H1 (cell line): ENCODE measurements around the gene ANXA1. TPM values are rescaled to one million over a fixed set of nuclear protein-coding genes. Genes with fewer than 3 reads are reported as not detected.

Experiments
- CTCF ChIA-PET: fragments of 300-600 bp; sonication (Branson Sonifier 250); formaldehyde crosslinking; loops from one replicate; lab custom pipeline; 2021; ENCODE audit not compliant: partially characterized antibody; lab: Charles Lee
- POLR2A ChIA-PET: fragments of 300-600 bp; sonication (Branson Sonifier 250); formaldehyde crosslinking; loops from one replicate; lab custom pipeline; 2021; ENCODE audit warnings: inconsistent platforms; ENCODE audit not compliant: partially characterized antibody; lab: Charles Lee
- DNase-seq, 2 experiments: peaks; one replicate each; pipeline versions ENCODE4 v3.0.0 to v3.0.0-alpha.2; 2010 to 2022; ENCODE audit warnings: low spot score in 2 of 2, low read depth in 1 of 2, mixed read lengths in 1 of 2
- FAIRE-seq: peaks from 2 replicates; lab custom pipeline; 2011; peaks lifted over from hg19 to GRCh38; lab: Jason Lieb, UNC
- H2AFZ ChIP-seq: 2 replicates; pipeline ENCODE4 v1.8.1; 2012; ENCODE audit warnings: low read length, inconsistent platforms
- H2AK5ac ChIP-seq: 2 replicates; pipeline ENCODE4 v1.6.1; 2013; ENCODE audit warnings: low read depth, low read length
- H2BK120ac ChIP-seq: replicated peaks from 2 replicates; pipeline ENCODE3; 2013; ENCODE audit warnings: low read depth, low read length, inconsistent platforms
- H2BK12ac ChIP-seq: 2 replicates; pipeline ENCODE4 v1.6.1; 2013; ENCODE audit warnings: low read depth, low read length
- H2BK15ac ChIP-seq: 2 replicates; pipeline ENCODE4 v1.6.1; 2013; ENCODE audit warnings: low read length
- H2BK20ac ChIP-seq: 2 replicates; pipeline ENCODE4 v1.6.1; 2013; ENCODE audit warnings: low read length
- H2BK5ac ChIP-seq: 2 replicates; pipeline ENCODE4 v1.6.1; 2013; ENCODE audit warnings: low read depth, low read length
- H3K14ac ChIP-seq: 2 replicates; pipeline ENCODE4 v1.6.1; 2013; ENCODE audit warnings: inconsistent platforms; ENCODE audit not compliant: insufficient read length
- H3K18ac ChIP-seq: 2 replicates; pipeline ENCODE4 v1.6.1; 2013; ENCODE audit warnings: low read length; ENCODE audit errors: extremely low read depth
- H3K23ac ChIP-seq: 2 replicates; pipeline ENCODE4 v1.6.1; 2013; ENCODE audit warnings: inconsistent platforms; ENCODE audit not compliant: insufficient read length
- H3K23me2 ChIP-seq: 2 replicates; pipeline ENCODE4 v1.6.1; 2013; ENCODE audit warnings: low read depth, low read length
- H3K27ac ChIP-seq: 2 replicates; pipeline ENCODE4 v1.6.1; 2011; ENCODE audit warnings: low read depth, low read length, inconsistent platforms
- H3K27me3 ChIP-seq, 4 experiments: replicated peaks in 1 of 4; 1 replicate in 1 of 4; 2 replicates in 3 of 4; pipeline versions ENCODE4 v1.6.1 to v1.8.1; 2011 to 2013; ENCODE audit warnings: low read length in 3 of 4, mild to moderate bottlenecking in 3 of 4, inconsistent platforms in 2 of 4, mixed read lengths in 2 of 4, moderate library complexity in 1 of 4; ENCODE audit not compliant: control insufficient read depth in 3 of 4, insufficient read depth in 3 of 4; ENCODE audit errors: extremely low read depth in 1 of 4
- H3K36me3 ChIP-seq, 4 experiments: 2 replicates each; pipeline versions ENCODE4 v1.6.1 to v1.8.1; 2011 to 2013; ENCODE audit warnings: mild to moderate bottlenecking in 4 of 4, low read length in 3 of 4, moderate library complexity in 2 of 4, control low read depth in 1 of 4, inconsistent platforms in 1 of 4; ENCODE audit not compliant: insufficient read depth in 4 of 4, control insufficient read depth in 2 of 4
- H3K4ac ChIP-seq: replicated peaks from 2 replicates; pipeline ENCODE3; 2013; ENCODE audit warnings: low read length, low read depth, mixed read lengths, inconsistent platforms; ENCODE audit not compliant: insufficient read length
- H3K4me1 ChIP-seq, 4 experiments: replicated peaks in 1 of 4; 1 replicate in 1 of 4; 2 replicates in 3 of 4; pipeline versions ENCODE4 v1.6.1 to v1.8.1; 2011 to 2013; ENCODE audit warnings: low read length in 3 of 4, inconsistent platforms in 2 of 4, mixed read lengths in 1 of 4; ENCODE audit not compliant: insufficient read depth in 4 of 4, control insufficient read depth in 3 of 4
- H3K4me2 ChIP-seq, 2 experiments: 2 replicates each; pipeline versions ENCODE4 v1.6.1 to v1.8.1; 2011 to 2013; ENCODE audit warnings: low read depth in 2 of 2, low read length in 2 of 2, control low read depth in 1 of 2, inconsistent platforms in 1 of 2, mild to moderate bottlenecking in 1 of 2; ENCODE audit not compliant: insufficient read depth in 1 of 2
- H3K4me3 ChIP-seq, 4 experiments: fragments of 200-600, 300-600 bp in 1 of 4; sonication (generic), shearing (Covaris generic), sonication (Bioruptor Twin) in 1 of 4; 2 replicates each; pipeline versions ENCODE4 v1.5.1 to v1.8.1; 2011 to 2016; ENCODE audit warnings: low read length in 4 of 4, low read depth in 3 of 4, control low read depth in 2 of 4, inconsistent platforms in 2 of 4, mild to moderate bottlenecking in 2 of 4, mixed read lengths in 1 of 4, moderate library complexity in 1 of 4; ENCODE audit not compliant: insufficient read depth in 2 of 4; ENCODE audit errors: extremely low read depth in 1 of 4
- H3K56ac ChIP-seq: replicated peaks from 2 replicates; pipeline ENCODE3; 2013; ENCODE audit warnings: low read depth, mild to moderate bottlenecking, mixed read lengths, low read length, inconsistent platforms; ENCODE audit not compliant: insufficient read length
- H3K79me1 ChIP-seq: 2 replicates; pipeline ENCODE4 v1.6.1; 2013; ENCODE audit warnings: low read depth, low read length, control low read depth
- H3K79me2 ChIP-seq, 2 experiments: 2 replicates each; pipeline versions ENCODE4 v1.6.1 to v1.8.1; 2012 to 2013; ENCODE audit warnings: low read length in 2 of 2, mild to moderate bottlenecking in 2 of 2, inconsistent platforms in 1 of 2; ENCODE audit not compliant: insufficient read depth in 2 of 2, control insufficient read depth in 1 of 2
- H3K9ac ChIP-seq, 4 experiments: replicated peaks in 1 of 4; 1 replicate in 1 of 4; 2 replicates in 3 of 4; pipeline versions ENCODE4 v1.6.1 to v1.8.1; 2011 to 2013; ENCODE audit warnings: low read depth in 3 of 4, low read length in 3 of 4, control low read depth in 2 of 4, mild to moderate bottlenecking in 2 of 4, moderate library complexity in 2 of 4, inconsistent platforms in 1 of 4; ENCODE audit errors: extremely low read depth in 1 of 4
- H3K9me3 ChIP-seq, 2 experiments: 2 replicates each; pipeline versions ENCODE4 v1.6.1 to v1.8.1; 2012 to 2013; ENCODE audit warnings: mild to moderate bottlenecking in 2 of 2, moderate library complexity in 2 of 2, control low read depth in 1 of 2, inconsistent platforms in 1 of 2, low read depth in 1 of 2, low read length in 1 of 2, mixed read lengths in 1 of 2; ENCODE audit not compliant: insufficient read depth in 2 of 2
- H4K20me1 ChIP-seq, 2 experiments: replicated peaks in 1 of 2; 2 replicates each; pipeline versions ENCODE3 to v1.8.1; 2011 to 2013; ENCODE audit warnings: inconsistent platforms in 2 of 2, low read length in 2 of 2, mild to moderate bottlenecking in 1 of 2; ENCODE audit not compliant: insufficient read depth in 2 of 2, control insufficient read depth in 1 of 2
- H4K5ac ChIP-seq: 2 replicates; pipeline ENCODE4 v1.6.1; 2013; ENCODE audit warnings: low read length, low read depth, mixed read lengths, inconsistent platforms; ENCODE audit not compliant: insufficient read length
- H4K8ac ChIP-seq: 2 replicates; pipeline ENCODE4 v1.8.0; 2013; ENCODE audit warnings: mild to moderate bottlenecking, moderate library complexity, low read length, inconsistent platforms; ENCODE audit not compliant: insufficient read depth; ENCODE audit errors: extremely low read depth
- H4K91ac ChIP-seq: replicated peaks from 2 replicates; pipeline ENCODE3; 2013; ENCODE audit warnings: low read length, mixed read lengths, inconsistent platforms; ENCODE audit not compliant: insufficient read length
- GABPA ChIP-seq: IDR thresholded peaks from 2 replicates; pipeline ENCODE4 v1.6.1; 2011; ENCODE audit warnings: mild to moderate bottlenecking, low read length, moderate library complexity, borderline replicate concordance; ENCODE audit not compliant: insufficient read depth
- KDM1A ChIP-seq: fragments of 200-600, 300-600 bp; sonication (generic); IDR thresholded peaks from 2 replicates; pipeline ENCODE4 v1.7.1; 2016; ENCODE audit warnings: mild to moderate bottlenecking, low read length, borderline replicate concordance
- KDM4A ChIP-seq: IDR thresholded peaks from one replicate; pipeline ENCODE4 v1.7.1; 2012; ENCODE audit warnings: low read depth, mild to moderate bottlenecking, moderate library complexity, low read length, inconsistent platforms; ENCODE audit not compliant: severe bottlenecking
- MAFK ChIP-seq: IDR thresholded peaks from 2 replicates; pipeline ENCODE4 v1.6.1; 2012; ENCODE audit warnings: low read depth, mild to moderate bottlenecking, improper control_type of control experiment, low read length
- POU5F1 ChIP-seq: IDR thresholded peaks from 2 replicates; pipeline ENCODE4 v1.6.1; 2011; ENCODE audit warnings: low read depth, mild to moderate bottlenecking, low read length, moderate library complexity
- RFX5 ChIP-seq: IDR thresholded peaks from 2 replicates; pipeline ENCODE4 v1.6.1; 2011; ENCODE audit warnings: low read depth, low read length, improper control_type of control experiment, borderline replicate concordance
- SAP30 ChIP-seq: fragments of 300-600 bp; sonication (generic); IDR thresholded peaks from 2 replicates; pipeline ENCODE4 v1.7.1; 2012; ENCODE audit warnings: low read length, moderate library complexity, mild to moderate bottlenecking, inconsistent platforms; ENCODE audit not compliant: insufficient read depth, insufficient replicate concordance
- SIRT6 ChIP-seq: IDR thresholded peaks from one replicate; pipeline ENCODE4 v1.7.1; 2012; ENCODE audit warnings: low read length, inconsistent platforms
- SP4 ChIP-seq: IDR thresholded peaks from 2 replicates; pipeline ENCODE4 v1.6.1; 2012; ENCODE audit warnings: low read length, inconsistent platforms
- SUZ12 ChIP-seq: fragments of 200-600 bp; sonication (generic); IDR thresholded peaks from 2 replicates; pipeline ENCODE4 v1.6.1; 2012; ENCODE audit warnings: mild to moderate bottlenecking, inconsistent platforms, low read length, moderate library complexity, mixed read lengths
- WGBS, 2 experiments: shearing (Covaris generic) in 1 of 2; methylation state at CpG; one replicate each; pipeline versions ENCODE4 v1.1.6 to v1.1.7; 2013 to 2015; ENCODE audit warnings: low lambda C conversion rate in 2 of 2, mixed read lengths in 2 of 2, inconsistent platforms in 1 of 2, low coverage in 1 of 2, missing lambda C conversion rate in 1 of 2; ENCODE audit not compliant: insufficient replicate concordance in 2 of 2, insufficient coverage in 1 of 2, insufficient read length in 1 of 2; ENCODE audit errors: extremely low coverage in 1 of 2, missing lambda C conversion rate in 1 of 2; 5-methylcytosine and 5-hydroxymethylcytosine counted together
- polyA plus RNA-seq, 7 experiments: library from polyadenylated mRNA; depleted of rRNA in 3 of 7; stranded (reverse) in 5 of 7; unstranded in 2 of 7; fragments of >200 nt in 5 of 7; fragments of 200-250 nt in 2 of 7; gene quantifications; 1 replicate in 5 of 7; 2 replicates in 1 of 7; 4 replicates in 1 of 7; pipeline versions ENCODE4 v1.2.1 to v1.2.3, GENCODE V29; 2011 to 2013; ENCODE audit warnings: missing spikeins in 2 of 7, mixed read lengths in 2 of 7
- total RNA-seq: library from RNA; stranded (reverse); fragmentation: NEBNext Ultra II Directional; extraction: Animal tissue kit (Norgen Biotek cat#: 25700); gene quantifications from 2 replicates; pipeline ENCODE4 v1.2.1, GENCODE V29; 2021
- TF ChIP-seq, protein P1 (sequence below): IDR thresholded peaks from 2 replicates; pipeline ENCODE4 v1.6.1; 2012; ENCODE audit warnings: low read length, inconsistent platforms

ANXA1 gene
- total and polyA plus RNA-seq, 2 of the 8 experiments (the other 6 are each of a cell fraction or from before 2014, with no cell fraction given), result 0.71 to 5.7 TPM

DNA sequence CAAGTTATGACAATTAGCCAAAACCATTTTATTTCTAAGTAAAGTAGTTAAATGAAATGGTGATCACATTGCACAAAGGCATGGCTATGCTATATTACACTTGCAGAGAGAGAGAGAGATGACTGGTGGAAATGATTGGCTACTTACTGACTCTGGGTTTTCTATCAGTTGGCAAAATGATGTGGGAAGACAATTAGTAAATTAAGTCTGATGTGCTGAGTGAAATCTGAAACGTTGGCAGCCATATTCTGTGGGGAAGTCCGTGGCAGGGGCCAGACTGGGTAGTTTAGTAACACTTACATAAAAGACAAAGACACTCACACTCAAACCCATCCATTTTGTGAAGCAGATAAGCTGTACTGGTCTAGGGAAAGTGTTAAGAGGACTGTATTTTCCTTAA, 61.6 kb downstream of the ANXA1 start:
- no peak for DNase-seq
- no peak overlapping the region for H3K4me3 ChIP-seq
- ChIA-PET POLR2A (no interaction called here), CTCF (interaction anchor here (1.4 to 4.7 kb wide), 3 partner anchors 13 to 357 kb away, joined by 3 to 26 read pairs (median 5); no protein-coding TSS in a partner anchor)
- H3K79me2 ChIP-seq, result no peaks in the 10 kb centered on the region
- H2BK15ac ChIP-seq, result no peak overlapping the region
- no peak overlapping the region for H2AK5ac ChIP-seq
- no peak overlapping the region for H4K8ac ChIP-seq
- FAIRE-seq, result no peak
- H3K36me3 ChIP-seq, result no peaks in the 10 kb centered on the region; a peak in 1 of 8 replicates
- no peak overlapping the region for H4K5ac ChIP-seq
- peak overlapping the region; percentile 4 for H2BK120ac ChIP-seq
- H4K91ac ChIP-seq, result no peak overlapping the region
- H3K23me2 ChIP-seq, result no peaks in the 10 kb centered on the region
- H3K56ac ChIP-seq, result no peak overlapping the region
- no peak overlapping the region for H2AFZ ChIP-seq
- H2BK5ac ChIP-seq, result no peak overlapping the region
- peak overlapping the region; percentile 9 for H3K18ac ChIP-seq
- H3K14ac ChIP-seq, result no peak overlapping the region
- peaks cover 0 to 21% (median 6%) of the 10 kb centered on the region in 4 experiments; a peak in 5 of 7 replicates for H3K4me1 ChIP-seq
- WGBS, 2 experiments, result 91% methylated on average over 2 of the region's 2 CpGs; no CpG with 5 or more reads in 1 of the 2 experiments
- no peak overlapping the region for H2BK12ac ChIP-seq
- H2BK20ac ChIP-seq, result peak overlapping the region; percentile 56; the same call in 1 of the 2 replicates
- no peak overlapping the region for H3K4ac ChIP-seq
- no peak for TF ChIP-seq RFX5
- TF ChIP-seq MAFK, result no peak
- TF ChIP-seq, protein P1, sequence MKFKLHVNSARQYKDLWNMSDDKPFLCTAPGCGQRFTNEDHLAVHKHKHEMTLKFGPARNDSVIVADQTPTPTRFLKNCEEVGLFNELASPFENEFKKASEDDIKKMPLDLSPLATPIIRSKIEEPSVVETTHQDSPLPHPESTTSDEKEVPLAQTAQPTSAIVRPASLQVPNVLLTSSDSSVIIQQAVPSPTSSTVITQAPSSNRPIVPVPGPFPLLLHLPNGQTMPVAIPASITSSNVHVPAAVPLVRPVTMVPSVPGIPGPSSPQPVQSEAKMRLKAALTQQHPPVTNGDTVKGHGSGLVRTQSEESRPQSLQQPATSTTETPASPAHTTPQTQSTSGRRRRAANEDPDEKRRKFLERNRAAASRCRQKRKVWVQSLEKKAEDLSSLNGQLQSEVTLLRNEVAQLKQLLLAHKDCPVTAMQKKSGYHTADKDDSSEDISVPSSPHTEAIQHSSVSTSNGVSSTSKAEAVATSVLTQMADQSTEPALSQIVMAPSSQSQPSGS, result no peak
- TF ChIP-seq SP4, result no peak
- TF ChIP-seq SIRT6, result no peak
- TF ChIP-seq SUZ12, result no peak
- TF ChIP-seq KDM4A, result no peak
- no peak for TF ChIP-seq SAP30
- no peak for TF ChIP-seq KDM1A
- no peak for TF ChIP-seq POU5F1
- no peak for TF ChIP-seq GABPA
- no peak overlapping the region for H3K4me2 ChIP-seq
- H3K27ac ChIP-seq, result no peak overlapping the region
- H3K23ac ChIP-seq, result no peak overlapping the region
- peaks cover 0 to 1% of the 10 kb centered on the region in 2 experiments; a peak in 1 of 4 replicates for H3K9me3 ChIP-seq
- H3K9ac ChIP-seq, result no peak overlapping the region
- H4K20me1 ChIP-seq, result no peaks in the 10 kb centered on the region
- no peaks in the 10 kb centered on the region for H3K79me1 ChIP-seq
- no peaks in the 10 kb centered on the region for H3K27me3 ChIP-seq
